Dendritic cell treated with granulocyte-macrophage colony-stimulating factor and Interleukin-4, amounts not matched to agents 40 ng/mL and 50 ng/mL, for 4 days (primary cell): ENCODE results near the gene INPP5F.

Experiments used
- H3K27ac Mint-ChIP-seq: one replicate; pipeline ENCODE4 v1.8.0; 2022; ENCODE audit warnings: mild to moderate bottlenecking, mixed read lengths
- H3K27me3 Mint-ChIP-seq: one replicate; pipeline ENCODE4 v1.8.0; 2022; ENCODE audit warnings: mild to moderate bottlenecking, mixed read lengths
- H3K36me3 Mint-ChIP-seq: one replicate; pipeline ENCODE4 v1.8.0; 2022; ENCODE audit warnings: low read depth, mixed read lengths
- H3K4me1 Mint-ChIP-seq: one replicate; pipeline ENCODE4 v1.8.0; 2022; ENCODE audit warnings: low read depth, mixed read lengths
- H3K4me3 Mint-ChIP-seq: one replicate; pipeline ENCODE4 v1.8.0; 2022; ENCODE audit warnings: mild to moderate bottlenecking, moderate library complexity, mixed read lengths
- H3K9me3 Mint-ChIP-seq: one replicate; pipeline ENCODE4 v1.8.0; 2022; ENCODE audit warnings: mixed read lengths
- intact Hi-C: fragments of 100-400 bp; cut with micrococcal nuclease; formaldehyde crosslinking; loops from one replicate; pipeline ENCODE4 v1.15.0; 2022

Gene INPP5F

GRCh38 chr10:119815671-119816070 is 89.8 kb downstream of the INPP5F start:
- Mint-ChIP-seq H3K27me3 (peaks cover 3% of the 10 kb centered on the region), H3K27ac (no peak overlapping the region), H3K4me1 (no peaks in the 10 kb centered on the region), H3K36me3 (peaks cover 33% of the 10 kb centered on the region), H3K4me3 (no peak overlapping the region), H3K9me3 (no peaks in the 10 kb centered on the region)
- intact Hi-C loops: no loop called here

- H3K9me3 Mint-ChIP-seq: no peaks in the 10 kb centered on the region
- peak overlapping the region; percentile 27 for H3K4me3 Mint-ChIP-seq
- no peak overlapping the region for H3K27ac Mint-ChIP-seq
- H3K4me1 Mint-ChIP-seq: no peaks in the 10 kb centered on the region
- H3K36me3 Mint-ChIP-seq: peaks cover 28% of the 10 kb centered on the region
- H3K27me3 Mint-ChIP-seq: peaks cover 3% of the 10 kb centered on the region
- intact Hi-C loops: no loop called here
Observed at GRCh38 chr10:119817991-119818888, 92.4 kb downstream of the INPP5F start.

GRCh38 chr10:119818889-119819270 is 93.0 kb downstream of the INPP5F start:
- Mint-ChIP-seq H3K27ac (no peak overlapping the region), H3K4me1 (no peaks in the 10 kb centered on the region), H3K4me3 (peak overlapping the region; percentile 27), H3K27me3 (peaks cover 3% of the 10 kb centered on the region), H3K36me3 (peaks cover 32% of the 10 kb centered on the region), H3K9me3 (no peaks in the 10 kb centered on the region)
- intact Hi-C loops: no loop called here

GRCh38 chr10:119821182-119821581 is 95.3 kb downstream of the INPP5F start:
- H3K9me3 Mint-ChIP-seq: no peaks in the 10 kb centered on the region
- H3K4me1 Mint-ChIP-seq: no peaks in the 10 kb centered on the region
- no peak overlapping the region for H3K27ac Mint-ChIP-seq
- intact Hi-C loops: no loop called here
- peaks cover 3% of the 10 kb centered on the region for H3K27me3 Mint-ChIP-seq
- peaks cover 24% of the 10 kb centered on the region for H3K36me3 Mint-ChIP-seq
- no peak overlapping the region for H3K4me3 Mint-ChIP-seq

- Mint-ChIP-seq H3K9me3 (no peaks in the 10 kb centered on the region), H3K27ac (no peak overlapping the region), H3K27me3 (no peaks in the 10 kb centered on the region), H3K36me3 (peaks cover 38% of the 10 kb centered on the region), H3K4me3 (no peak overlapping the region), H3K4me1 (no peaks in the 10 kb centered on the region)
- intact Hi-C loops: no loop called here
Observed at GRCh38 chr10:119824299-119824698, 98.4 kb downstream of the INPP5F start.

GRCh38 chr10:119826771-119827170 is 100.9 kb downstream of the INPP5F start:
- intact Hi-C loops: no loop called here
- H3K27me3 Mint-ChIP-seq: no peaks in the 10 kb centered on the region
- H3K9me3 Mint-ChIP-seq: no peaks in the 10 kb centered on the region
- H3K27ac Mint-ChIP-seq: no peak overlapping the region
- no peaks in the 10 kb centered on the region for H3K4me1 Mint-ChIP-seq
- H3K36me3 Mint-ChIP-seq: peaks cover 61% of the 10 kb centered on the region
- H3K4me3 Mint-ChIP-seq: no peak overlapping the region

GRCh38 chr10:119827430-119827829 is 101.6 kb downstream of the INPP5F start:
- no peaks in the 10 kb centered on the region for H3K9me3 Mint-ChIP-seq
- intact Hi-C loops: no loop called here
- no peaks in the 10 kb centered on the region for H3K4me1 Mint-ChIP-seq
- peaks cover 68% of the 10 kb centered on the region for H3K36me3 Mint-ChIP-seq
- H3K27ac Mint-ChIP-seq: no peak overlapping the region
- H3K27me3 Mint-ChIP-seq: no peaks in the 10 kb centered on the region
- H3K4me3 Mint-ChIP-seq: no peak overlapping the region

- intact Hi-C loops: no loop called here
- H3K27me3 Mint-ChIP-seq: no peaks in the 10 kb centered on the region
- no peaks in the 10 kb centered on the region for H3K9me3 Mint-ChIP-seq
- no peak overlapping the region for H3K27ac Mint-ChIP-seq
- no peaks in the 10 kb centered on the region for H3K4me1 Mint-ChIP-seq
- H3K4me3 Mint-ChIP-seq: no peak overlapping the region
- peaks cover 78% of the 10 kb centered on the region for H3K36me3 Mint-ChIP-seq
Observed at GRCh38 chr10:119829429-119829828, 103.6 kb downstream of the INPP5F start.

- no peaks in the 10 kb centered on the region for H3K9me3 Mint-ChIP-seq
- no peaks in the 10 kb centered on the region for H3K4me1 Mint-ChIP-seq
- no peak overlapping the region for H3K4me3 Mint-ChIP-seq
- peaks cover 93% of the 10 kb centered on the region for H3K36me3 Mint-ChIP-seq
- H3K27me3 Mint-ChIP-seq: no peaks in the 10 kb centered on the region
- H3K27ac Mint-ChIP-seq: no peak overlapping the region
- intact Hi-C loops: no loop called here
Observed at GRCh38 chr10:119830851-119831250, 105.0 kb downstream of the INPP5F start.

GRCh38 chr10:119831656-119832055 is 105.8 kb downstream of the INPP5F start:
- H3K4me3 Mint-ChIP-seq: no peak overlapping the region
- H3K4me1 Mint-ChIP-seq: no peaks in the 10 kb centered on the region
- H3K27ac Mint-ChIP-seq: no peak overlapping the region
- no peaks in the 10 kb centered on the region for H3K27me3 Mint-ChIP-seq
- peaks cover 99% of the 10 kb centered on the region for H3K36me3 Mint-ChIP-seq
- intact Hi-C loops: no loop called here
- no peaks in the 10 kb centered on the region for H3K9me3 Mint-ChIP-seq

- Mint-ChIP-seq H3K4me1 (no peaks in the 10 kb centered on the region), H3K4me3 (no peak overlapping the region), H3K36me3 (peaks cover 99% of the 10 kb centered on the region), H3K27ac (no peak overlapping the region), H3K27me3 (no peaks in the 10 kb centered on the region), H3K9me3 (no peaks in the 10 kb centered on the region)
- intact Hi-C loops: no loop called here
Observed at GRCh38 chr10:119832951-119833350, 107.1 kb downstream of the INPP5F start.

GRCh38 chr10:119834188-119834587 is 108.3 kb downstream of the INPP5F start:
- no peaks in the 10 kb centered on the region for H3K27me3 Mint-ChIP-seq
- intact Hi-C loops: no loop called here
- H3K27ac Mint-ChIP-seq: no peak overlapping the region
- no peak overlapping the region for H3K4me3 Mint-ChIP-seq
- no peaks in the 10 kb centered on the region for H3K4me1 Mint-ChIP-seq
- no peaks in the 10 kb centered on the region for H3K9me3 Mint-ChIP-seq
- peaks cover 99% of the 10 kb centered on the region for H3K36me3 Mint-ChIP-seq

GRCh38 chr10:119845656-119846055 is 119.8 kb downstream of the INPP5F start:
- peaks cover 9% of the 10 kb centered on the region for H3K9me3 Mint-ChIP-seq
- H3K27ac Mint-ChIP-seq: no peak overlapping the region
- no peaks in the 10 kb centered on the region for H3K27me3 Mint-ChIP-seq
- H3K4me1 Mint-ChIP-seq: peaks cover 11% of the 10 kb centered on the region
- H3K4me3 Mint-ChIP-seq: no peak overlapping the region
- intact Hi-C loops: no loop called here
- H3K36me3 Mint-ChIP-seq: peaks cover 98% of the 10 kb centered on the region

- no peak overlapping the region for H3K4me3 Mint-ChIP-seq
- peaks cover 11% of the 10 kb centered on the region for H3K4me1 Mint-ChIP-seq
- peaks cover 9% of the 10 kb centered on the region for H3K9me3 Mint-ChIP-seq
- peaks cover 98% of the 10 kb centered on the region for H3K36me3 Mint-ChIP-seq
- H3K27ac Mint-ChIP-seq: no peak overlapping the region
- intact Hi-C loops: no loop called here
- H3K27me3 Mint-ChIP-seq: no peaks in the 10 kb centered on the region
Observed at GRCh38 chr10:119849031-119849789, 123.4 kb downstream of the INPP5F start.
